Raji (cell line): ENCODE measurements around the gene PRR16.

Experiments
- POLR2A ChIP-seq: IDR thresholded peaks from 2 replicates; pipeline ENCODE4 v1.6.1; 2011; ENCODE audit warnings: low read depth, low read length, control low read depth; ENCODE audit not compliant: insufficient read depth

Gene PRR16

DNA sequence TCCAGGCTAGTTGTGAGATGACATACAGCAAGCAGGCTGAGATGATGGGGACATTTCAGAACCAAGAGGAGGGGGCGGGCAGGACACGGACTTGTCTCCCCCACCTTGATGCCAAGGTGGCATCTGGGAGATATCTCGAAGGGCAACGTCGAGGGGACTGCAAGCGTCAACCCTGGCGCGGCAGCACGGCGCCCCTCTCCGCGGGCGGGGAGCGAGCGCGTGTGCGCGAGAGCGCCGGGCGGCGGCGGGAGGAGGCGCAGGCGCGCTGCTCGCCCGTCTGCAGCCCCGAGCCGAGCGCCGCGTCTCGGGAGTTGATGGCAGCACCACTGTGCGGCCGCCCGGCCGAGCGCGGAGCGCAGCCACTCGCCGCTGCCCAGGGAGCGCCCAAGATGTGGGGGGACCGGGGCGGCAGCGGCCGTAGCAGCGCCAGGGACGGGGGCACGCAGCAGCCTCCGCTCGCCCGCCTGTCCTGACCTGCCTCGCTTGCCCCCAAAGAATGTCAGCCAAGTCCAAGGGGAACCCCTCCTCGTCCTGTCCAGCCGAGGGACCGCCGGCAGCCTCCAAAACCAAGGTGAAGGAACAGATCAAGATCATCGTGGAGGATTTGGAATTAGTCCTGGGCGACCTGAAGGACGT, at the start of gene PRR16:
Gene PRR16 (plus strand): TSS at position 310 of the 636 bp plus-strand sequence.
- no peak for TF ChIP-seq POLR2A

GRCh38 chr5:120415985-120416384, 48.1 kb upstream of the PRR16 start:
- no peak for TF ChIP-seq POLR2A

- TF ChIP-seq POLR2A = no peak
These were observed 45.0 kb upstream of the PRR16 start for GRCh38 chr5:120419127-120419526.

- no peak for TF ChIP-seq POLR2A
These were observed 33.5 kb upstream of the PRR16 start for GRCh38 chr5:120430572-120430971.

DNA sequence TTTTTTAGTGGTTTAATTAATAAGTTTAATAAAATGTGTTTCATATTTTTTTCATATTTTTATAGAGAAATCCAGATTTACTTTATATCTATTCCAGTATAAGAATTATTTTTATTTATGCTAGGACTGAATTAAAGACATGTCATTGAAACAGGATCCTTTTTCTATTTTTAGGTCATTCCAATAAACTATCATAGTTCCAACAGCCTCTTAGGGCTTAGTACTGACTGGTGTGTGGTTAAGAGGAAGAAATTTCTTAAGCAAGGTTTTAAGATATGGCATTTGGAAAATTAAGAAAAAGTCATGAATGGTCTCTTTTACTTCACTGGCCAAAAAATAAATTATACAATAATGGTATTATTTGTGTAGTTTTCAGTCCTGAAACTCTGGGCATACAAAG, 31.2 kb upstream of the PRR16 start:
- TF ChIP-seq POLR2A = no peak

DNA sequence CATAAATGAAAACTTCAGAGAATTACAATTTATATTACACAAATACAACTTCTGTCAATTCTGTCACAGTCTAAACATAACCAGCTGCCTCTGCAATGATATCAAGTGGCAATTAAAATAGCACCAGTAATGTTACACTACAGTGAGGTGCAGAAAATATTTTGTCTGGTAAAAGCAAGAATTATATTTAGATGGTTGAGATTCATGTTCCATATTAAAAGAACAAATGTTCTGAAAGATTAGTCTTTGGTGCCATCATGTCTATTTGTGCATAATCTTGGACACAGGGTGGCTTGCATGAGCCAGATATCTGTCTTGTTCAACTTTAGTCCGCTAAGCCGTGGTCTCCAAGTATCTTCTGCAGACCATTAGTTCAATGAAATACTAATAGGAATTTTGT, 29.0 kb upstream of the PRR16 start:
- TF ChIP-seq POLR2A = no peak

- no peak for TF ChIP-seq POLR2A
These were observed 27.1 kb upstream of the PRR16 start for GRCh38 chr5:120436996-120437395.

- no peak for TF ChIP-seq POLR2A
These were observed 21.4 kb upstream of the PRR16 start for GRCh38 chr5:120442694-120443093.

DNA sequence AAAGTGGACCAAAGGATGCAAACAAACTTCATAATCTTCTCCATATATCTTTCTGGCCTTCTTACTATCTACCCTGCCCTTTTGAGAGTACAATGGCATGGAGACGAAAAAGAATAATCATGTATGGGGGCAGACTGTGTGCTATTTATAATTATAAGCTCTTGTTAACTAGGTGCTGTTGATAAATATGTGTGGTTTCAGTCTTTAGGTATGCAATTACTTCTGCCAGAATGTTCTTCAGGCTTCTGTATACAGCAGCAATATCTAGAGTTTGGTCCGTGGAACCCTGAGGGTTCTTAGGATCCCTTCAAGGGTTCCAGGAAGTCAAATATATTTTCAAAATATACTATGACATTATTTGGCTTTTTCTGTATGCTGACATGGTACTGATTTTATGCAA, 20.5 kb upstream of the PRR16 start:
- no peak for TF ChIP-seq POLR2A

GRCh38 chr5:120446068-120446492, 18.0 kb upstream of the PRR16 start:
- TF ChIP-seq POLR2A = no peak

GRCh38 chr5:120446901-120447300, 17.2 kb upstream of the PRR16 start:
- no peak for TF ChIP-seq POLR2A

DNA sequence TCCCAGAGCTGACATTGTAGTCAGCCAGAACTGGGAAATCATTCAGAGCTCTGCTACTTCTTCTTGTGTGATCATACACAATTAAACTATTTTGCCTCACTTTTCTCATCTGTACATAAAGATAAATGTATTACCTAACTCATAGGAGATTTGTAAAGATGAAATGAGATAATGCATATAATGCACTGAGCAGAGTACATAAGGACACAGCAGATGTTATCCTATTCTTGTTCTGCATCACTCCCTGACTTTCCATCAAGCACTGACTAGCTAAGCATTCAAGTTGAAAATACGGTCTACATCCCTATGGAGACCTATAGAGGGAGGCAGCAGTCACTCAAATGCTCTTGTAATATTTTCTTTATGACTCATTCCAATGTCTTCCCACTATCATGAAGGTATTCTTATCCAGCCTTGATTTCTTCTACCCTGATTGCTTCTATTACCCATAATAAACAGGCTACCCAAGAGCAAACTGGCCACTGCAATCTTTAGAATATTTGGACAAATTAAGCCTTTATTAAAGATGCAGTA, 16.3 kb upstream of the PRR16 start:
- no peak for TF ChIP-seq POLR2A

- no peak for TF ChIP-seq POLR2A
These were observed 14.6 kb upstream of the PRR16 start for GRCh38 chr5:120449501-120449900.

GRCh38 chr5:120450910-120451309, 13.2 kb upstream of the PRR16 start:
- no peak for TF ChIP-seq POLR2A

DNA sequence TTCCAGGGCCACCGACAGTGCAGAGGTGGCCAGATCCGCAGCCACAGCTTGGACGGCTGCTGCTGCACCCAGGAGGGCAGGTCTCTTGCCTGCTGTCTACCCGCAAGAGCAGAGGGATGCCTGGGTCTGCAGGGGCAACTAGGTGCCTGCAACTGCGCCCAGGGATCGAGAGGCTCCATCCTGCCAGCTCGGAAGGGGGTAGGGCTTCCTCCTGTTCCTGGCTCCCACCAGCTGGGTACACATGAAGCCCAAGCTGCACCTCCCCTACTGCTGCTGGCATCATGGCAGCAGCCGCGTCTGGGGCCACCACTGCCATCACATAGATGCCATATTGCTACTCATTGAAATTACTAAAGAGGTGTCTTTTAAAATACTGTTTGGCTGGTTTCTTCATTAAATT, 12.7 kb upstream of the PRR16 start:
- TF ChIP-seq POLR2A = no peak

DNA sequence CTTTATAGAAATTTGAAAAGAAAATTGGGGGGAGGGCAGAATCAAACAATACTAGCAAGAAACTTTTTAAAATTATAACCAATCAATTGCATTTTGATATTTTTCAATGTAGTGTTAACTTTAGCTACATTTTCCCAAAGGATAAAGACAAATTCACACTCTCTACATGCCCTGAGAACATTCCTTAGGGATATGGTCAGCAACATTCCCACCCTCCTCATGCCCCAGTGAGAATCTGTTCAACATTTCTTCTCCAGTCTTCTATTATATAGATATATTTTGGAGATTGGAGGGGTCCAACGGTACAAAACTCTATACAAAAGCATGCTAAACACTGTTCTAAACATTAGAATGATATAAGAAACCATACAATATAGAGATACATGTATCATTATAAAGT, 11.6 kb upstream of the PRR16 start:
- TF ChIP-seq POLR2A = no peak
